Stimulated activated CD4-positive, alpha-beta T cell treated with anti-CD3 and anti-CD28 coated beads, Interleukin-4, amount 100 ng/mL, for 4 hours (primary cell): Measurements from ENCODE around the gene SP1.
A peak's percentile ranks its signal among the peaks of the same experiment; 100 is the strongest.
"Not testable (repeated sequence)": the region's sequence is repeated elsewhere in the genome, so short reads cannot be mapped to it uniquely, and the experiment has no call there.

Experiments used
- DNase-seq, 2 experiments: peaks; one replicate each; pipeline ENCODE4 v3.0.0-alpha.2; 2020

The SP1 gene

GRCh38 chr12:53361638-53362037 lies 18.3 kb upstream of the SP1 start:
- not testable (repeated sequence) for DNase-seq

GRCh38 chr12:53365245-53365904 lies 14.6 kb upstream of the SP1 start:
- DNase-seq: no peak

GRCh38 chr12:53373554-53374133 lies 6.3 kb upstream of the SP1 start:
- not testable (repeated sequence) for DNase-seq

GRCh38 chr12:53374277-53374676 lies 5.7 kb upstream of the SP1 start:
- not testable (repeated sequence) for DNase-seq

- DNase-seq: no peak
Observed at GRCh38 chr12:53376747-53377146, 3.2 kb upstream of the SP1 start.

- no peak for DNase-seq
Observed at GRCh38 chr12:53378222-53378621, 1.8 kb upstream of the SP1 start.

- DNase-seq: no peak
Observed at GRCh38 chr12:53378724-53379388, 1.1 kb upstream of the SP1 start.

GRCh38 chr12:53379389-53380103 lies 430 bp upstream of the SP1 start:
- peak; percentile 78 to 99 for DNase-seq

- DNase-seq: no peak
Observed at GRCh38 chr12:53380794-53381730, 1.1 kb downstream of the SP1 start.

GRCh38 chr12:53381731-53382630 lies 2.0 kb downstream of the SP1 start:
- peak; percentile 10 to 16 for DNase-seq

GRCh38 chr12:53383258-53383657 lies 3.3 kb downstream of the SP1 start:
- no peak for DNase-seq

GRCh38 chr12:53386381-53386780 lies 6.4 kb downstream of the SP1 start:
- DNase-seq: not testable (repeated sequence)

- DNase-seq: no peak
Observed at GRCh38 chr12:53388932-53389331, 9.0 kb downstream of the SP1 start.

- no peak for DNase-seq
Observed at GRCh38 chr12:53389702-53390101, 9.7 kb downstream of the SP1 start.

GRCh38 chr12:53391724-53392123 lies 11.7 kb downstream of the SP1 start:
- no peak for DNase-seq

- no peak for DNase-seq
Observed at GRCh38 chr12:53399896-53400295, 19.9 kb downstream of the SP1 start.

- DNase-seq: not testable (repeated sequence)
Observed at GRCh38 chr12:53402351-53402750, 22.4 kb downstream of the SP1 start.

- DNase-seq: no peak
Observed at GRCh38 chr12:53402871-53403270, 22.9 kb downstream of the SP1 start.

GRCh38 chr12:53410951-53411350 lies 31.0 kb downstream of the SP1 start:
- no peak for DNase-seq

- no peak for DNase-seq
Observed at GRCh38 chr12:53413485-53414204, 33.7 kb downstream of the SP1 start.
